ENCODE data around the gene SLC29A1.

DNA sequence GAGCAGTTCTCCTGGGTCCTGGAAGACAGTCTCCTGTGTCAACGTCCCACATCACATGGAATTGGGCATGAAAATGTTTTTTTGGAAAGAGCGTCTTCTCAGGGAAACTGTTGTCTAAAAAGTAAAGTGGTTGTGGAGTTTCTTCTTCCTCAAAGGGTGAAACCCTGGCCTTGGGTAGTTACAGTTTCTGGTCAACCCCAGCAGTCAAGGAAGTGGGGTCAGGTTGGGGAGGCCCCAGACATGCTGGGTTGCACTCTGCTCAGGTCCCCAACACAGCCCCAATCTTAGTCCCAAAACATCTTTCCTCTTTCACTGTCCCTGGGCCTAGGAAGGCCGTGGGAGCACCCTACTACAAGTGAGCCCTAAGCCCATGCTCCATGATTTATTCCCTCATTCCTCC is 43.0 kb downstream of the SLC29A1 start:
- TF ChIP-seq, protein P1, sequence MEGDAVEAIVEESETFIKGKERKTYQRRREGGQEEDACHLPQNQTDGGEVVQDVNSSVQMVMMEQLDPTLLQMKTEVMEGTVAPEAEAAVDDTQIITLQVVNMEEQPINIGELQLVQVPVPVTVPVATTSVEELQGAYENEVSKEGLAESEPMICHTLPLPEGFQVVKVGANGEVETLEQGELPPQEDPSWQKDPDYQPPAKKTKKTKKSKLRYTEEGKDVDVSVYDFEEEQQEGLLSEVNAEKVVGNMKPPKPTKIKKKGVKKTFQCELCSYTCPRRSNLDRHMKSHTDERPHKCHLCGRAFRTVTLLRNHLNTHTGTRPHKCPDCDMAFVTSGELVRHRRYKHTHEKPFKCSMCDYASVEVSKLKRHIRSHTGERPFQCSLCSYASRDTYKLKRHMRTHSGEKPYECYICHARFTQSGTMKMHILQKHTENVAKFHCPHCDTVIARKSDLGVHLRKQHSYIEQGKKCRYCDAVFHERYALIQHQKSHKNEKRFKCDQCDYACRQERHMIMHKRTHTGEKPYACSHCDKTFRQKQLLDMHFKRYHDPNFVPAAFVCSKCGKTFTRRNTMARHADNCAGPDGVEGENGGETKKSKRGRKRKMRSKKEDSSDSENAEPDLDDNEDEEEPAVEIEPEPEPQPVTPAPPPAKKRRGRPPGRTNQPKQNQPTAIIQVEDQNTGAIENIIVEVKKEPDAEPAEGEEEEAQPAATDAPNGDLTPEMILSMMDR (IDR thresholded peaks at IDR 0.05), result no peak
- TF ChIP-seq EP300 (IDR thresholded peaks at IDR 0.05) (no peak), POLR2A (IDR thresholded peaks at IDR 0.05) (no peak), POLR2AphosphoS5 (IDR thresholded peaks at IDR 0.05) (no peak)
